IMR-90 (cell line): Measurements from ENCODE around the gene RAB37. TPM values are rescaled to one million over a fixed set of nuclear protein-coding genes. Genes with fewer than 3 reads are reported as not detected.

Experiments
- ATAC-seq: fragments of 200-7000 bp; cut with Tn5 transposase; 2 replicates; pipeline ENCODE4 v1.9.1; 2020; ENCODE audit warnings: low read depth, mild to moderate bottlenecking, moderate library complexity
- BruUV-seq: library from RNA; stranded (reverse); fragments of 400-500 nt; replicated peaks from 2 replicates; lab custom pipeline; 2021; lab: Mats Ljungman, UMichigan
- CTCF ChIA-PET: fragments of 300-600 bp; formaldehyde crosslinking; extraction: SDS; loops from one replicate; lab custom pipeline; 2021; ENCODE audit warnings: antibody characterized with exemption; lab: Yijun Ruan, JAX
- POLR2A ChIA-PET: fragments of 300-600 bp; sonication (Branson Sonifier 250); formaldehyde crosslinking; loops from one replicate; lab custom pipeline; 2022; ENCODE audit warnings: antibody characterized with exemption; ENCODE audit not compliant: unreplicated experiment; lab: Charles Lee
- DNase-seq: peaks from one replicate; pipeline ENCODE4 v3.0.0; 2013
- H2AFZ ChIP-seq: replicated peaks from 2 replicates; pipeline ENCODE3; 2013; ENCODE audit warnings: low read length, mild to moderate bottlenecking; ENCODE audit not compliant: poor library complexity
- H2AK5ac ChIP-seq: 2 replicates; pipeline ENCODE4 v1.6.1; 2013; ENCODE audit warnings: low read depth, low read length, inconsistent platforms
- H2AK9ac ChIP-seq: replicated peaks from 2 replicates; pipeline ENCODE3; 2013; ENCODE audit warnings: mild to moderate bottlenecking, low read depth, low read length, moderate library complexity; ENCODE audit not compliant: poor library complexity
- H2BK120ac ChIP-seq: 2 replicates; pipeline ENCODE4 v1.6.1; 2013; ENCODE audit warnings: low read depth, low read length, inconsistent platforms
- H2BK15ac ChIP-seq: 3 replicates; pipeline ENCODE4 v1.6.1; 2013; ENCODE audit warnings: low read depth, low read length, inconsistent platforms
- H2BK20ac ChIP-seq: 2 replicates; pipeline ENCODE4 v1.6.1; 2013; ENCODE audit warnings: low read depth, mild to moderate bottlenecking, inconsistent platforms, low read length, moderate library complexity
- H2BK5ac ChIP-seq: 2 replicates; pipeline ENCODE4 v1.6.1; 2013; ENCODE audit warnings: mild to moderate bottlenecking, low read depth, low read length, inconsistent platforms; ENCODE audit not compliant: poor library complexity, severe bottlenecking
- H3K14ac ChIP-seq: replicated peaks from 2 replicates; pipeline ENCODE4 v1.6.1; 2013; ENCODE audit warnings: low read depth, low read length, inconsistent platforms
- H3K18ac ChIP-seq: 2 replicates; pipeline ENCODE4 v1.6.1; 2013; ENCODE audit warnings: low read depth, low read length, control low read depth
- H3K23ac ChIP-seq: 2 replicates; pipeline ENCODE4 v1.6.1; 2013; ENCODE audit warnings: low read depth, low read length, inconsistent platforms
- H3K27ac ChIP-seq: 2 replicates; pipeline ENCODE4 v1.5.1; 2013; ENCODE audit warnings: mild to moderate bottlenecking, control low read depth, low read length; ENCODE audit not compliant: insufficient read depth
- H3K27me3 ChIP-seq: 2 replicates; pipeline ENCODE4 v1.6.1; 2013; ENCODE audit warnings: low read length; ENCODE audit not compliant: control insufficient read depth, insufficient read depth
- H3K36me3 ChIP-seq: 2 replicates; pipeline ENCODE4 v1.6.1; 2013; ENCODE audit warnings: low read length, mixed read lengths; ENCODE audit not compliant: control insufficient read depth, insufficient read depth
- H3K4ac ChIP-seq: 2 replicates; pipeline ENCODE4 v1.6.1; 2013; ENCODE audit warnings: low read depth, low read length, inconsistent platforms
- H3K4me1 ChIP-seq: 2 replicates; pipeline ENCODE4 v1.6.1; 2013; ENCODE audit warnings: low read length, mixed read lengths; ENCODE audit not compliant: control insufficient read depth, insufficient read depth
- H3K4me2 ChIP-seq: 2 replicates; pipeline ENCODE4 v1.6.1; 2013; ENCODE audit warnings: low read depth, mild to moderate bottlenecking, control low read depth, low read length, moderate library complexity
- H3K4me3 ChIP-seq: 2 replicates; pipeline ENCODE4 v1.5.1; 2013; ENCODE audit warnings: low read depth, mild to moderate bottlenecking, control low read depth, low read length, moderate library complexity; ENCODE audit not compliant: insufficient read depth
- H3K56ac ChIP-seq: 2 replicates; pipeline ENCODE4 v1.6.1; 2013; ENCODE audit warnings: low read length, inconsistent platforms; ENCODE audit not compliant: insufficient read depth; ENCODE audit errors: extremely low read depth
- H3K79me1 ChIP-seq, 2 experiments: 2 replicates each; pipeline ENCODE4 v1.6.1; 2013; ENCODE audit warnings: low read length in 2 of 2, inconsistent platforms in 1 of 2, low read depth in 1 of 2
- H3K9ac ChIP-seq: 2 replicates; pipeline ENCODE4 v1.6.1; 2013; ENCODE audit warnings: low read depth, low read length, control low read depth
- H3K9me1 ChIP-seq: 2 replicates; pipeline ENCODE4 v1.6.1; 2013; ENCODE audit warnings: low read length, inconsistent platforms; ENCODE audit not compliant: insufficient read depth
- H3K9me3 ChIP-seq: 2 replicates; pipeline ENCODE4 v1.6.1; 2013; ENCODE audit warnings: low read length; ENCODE audit not compliant: control insufficient read depth, insufficient read depth
- H4K20me1 ChIP-seq: 2 replicates; pipeline ENCODE4 v1.6.1; 2013; ENCODE audit warnings: low read length, inconsistent platforms; ENCODE audit not compliant: insufficient read depth
- H4K5ac ChIP-seq: 2 replicates; pipeline ENCODE4 v1.6.1; 2013; ENCODE audit warnings: mild to moderate bottlenecking, low read depth, low read length, control low read depth
- H4K8ac ChIP-seq, 2 experiments: 2 replicates each; pipeline ENCODE4 v1.6.1; 2013; ENCODE audit warnings: low read depth in 2 of 2, low read length in 2 of 2, control low read depth in 1 of 2, inconsistent platforms in 1 of 2
- H4K91ac ChIP-seq: 2 replicates; pipeline ENCODE4 v1.6.1; 2013; ENCODE audit warnings: low read depth, low read length, inconsistent platforms; ENCODE audit not compliant: insufficient read depth
- MXI1 ChIP-seq: IDR thresholded peaks from 2 replicates; pipeline ENCODE4 v1.6.1; 2012; ENCODE audit warnings: low read depth, mild to moderate bottlenecking, low read length, moderate library complexity, borderline replicate concordance
- POLR2A ChIP-seq: IDR thresholded peaks from 2 replicates; pipeline ENCODE4 v1.6.1; 2012; ENCODE audit warnings: mild to moderate bottlenecking, low read depth, low read length
- USF2 ChIP-seq: fragments of 150-350 bp; IDR thresholded peaks from 2 replicates; pipeline ENCODE4 v1.6.1; 2017; ENCODE audit warnings: mild to moderate bottlenecking, antibody characterized with exemption, low read length, low read depth
- WGBS, 2 experiments: methylation state at CpG; one replicate each; pipeline versions ENCODE4 v1.1.5 to v1.1.7; 2013; ENCODE audit warnings: missing lambda C conversion rate in 2 of 2; ENCODE audit not compliant: insufficient read length in 1 of 2; ENCODE audit errors: extremely low coverage in 2 of 2; 5-methylcytosine and 5-hydroxymethylcytosine counted together
- dilution Hi-C: fragments of 300-500 bp; cut with HindIII; formaldehyde crosslinking; loops from one replicate; pipeline ENCODE4 v1.14.3; 2018; ENCODE audit warnings: low sequenced_read_pairs; ENCODE audit not compliant: unreplicated experiment
- in situ Hi-C: fragments of 300-500 bp; cut with MboI; formaldehyde crosslinking; loops from 3 replicates; pipeline ENCODE4 v1.14.3; 2019; ENCODE audit warnings: low sequenced_read_pairs, inconsistent platforms, mixed read lengths
- intact Hi-C: fragments of 100-400 bp; cut with micrococcal nuclease; formaldehyde crosslinking; loops from 2 replicates; pipeline ENCODE4 v1.10.0; 2022
- polyA plus RNA-seq, 3 experiments: library from polyadenylated mRNA; depleted of rRNA; stranded (reverse); fragments of >200 nt; gene quantifications; 2 replicates each; pipeline ENCODE4 v1.2.3, GENCODE V29; 2012; ENCODE audit warnings: low replicate concordance in 1 of 3
- total RNA-seq: library from RNA; depleted of rRNA; stranded (reverse); fragments of >200 nt; gene quantifications from 2 replicates; pipeline ENCODE4 v1.2.3, GENCODE V29; 2012

The RAB37 gene
- total and polyA plus RNA-seq, 2 of the 4 experiments (the other 2 are of a cell fraction), result 0.19 TPM; not detected in 1

GRCh38 chr17:74757502-74757901, 20.4 kb downstream of the RAB37 start:
- Histone ChIP-seq H3K18ac (no peak overlapping the region), H4K20me1 (peaks cover 8% of the 10 kb centered on the region), H3K4ac (no peak overlapping the region), H2BK5ac (no peak overlapping the region), H2AFZ (peak overlapping the region; percentile 17), H3K9me3 (no peaks in the 10 kb centered on the region), H3K4me1 (peaks cover 19% of the 10 kb centered on the region; the same call in 1 of the 2 replicates), H3K4me3 (no peak overlapping the region), H3K27ac (no peak overlapping the region), H3K14ac (no peak overlapping the region), H3K56ac (no peak overlapping the region), H4K5ac (no peak overlapping the region), H2AK9ac (no peak overlapping the region), H3K9ac (no peak overlapping the region), H4K8ac (no peak overlapping the region), H4K91ac (no peak overlapping the region), H3K79me1 (peaks cover 0 to 11% of the 10 kb centered on the region in 2 experiments; a peak in 2 of 4 replicates), H3K9me1 (0 out of 2 replicates have a peak, but pooled peaks cover 6% of the 10 kb centered on the region), H2BK120ac (no peak overlapping the region), H3K36me3 (no peaks in the 10 kb centered on the region), H2BK15ac (no peak overlapping the region), H3K4me2 (no peak overlapping the region), H2BK20ac (no peak overlapping the region), H3K27me3 (no peaks in the 10 kb centered on the region), H2AK5ac (no peak overlapping the region), H3K23ac (no peak overlapping the region)
- TF ChIP-seq POLR2A (no peak), USF2 (no peak), MXI1 (no peak)
- DNase-seq, result no peak
- ChIA-PET CTCF (interaction anchor here (1.1 kb wide), 1 partner anchor 108 kb away, joined by 4 read pairs; no protein-coding TSS in a partner anchor), POLR2A (no interaction called here)
- WGBS, 2 experiments, result no CpG with 5 or more reads among the region's 3 CpGs
- no peak for ATAC-seq
- in situ Hi-C loops, result no loop called here
- intact Hi-C loops, result no loop called here
- BruUV-seq, result no TSS peak
- dilution Hi-C loops, result no loop called here
